ENCODE data around the gene KDM6A.

- TF ChIP-seq CTCF (IDR thresholded peaks at IDR 0.05) (no peak), EZH2 (IDR thresholded peaks at IDR 0.05; ENCODE audit: borderline replicate concordance, insufficient read depth, low read depth, low read length, poor library complexity, severe bottlenecking) (no peak)
Observed at GRCh38 chrX:44914532-44915198, 41.7 kb downstream of the KDM6A start.

Measured in B cell (primary cell).